ENCODE measurements around the gene NCOA7. TPM values are rescaled to one million over a fixed set of nuclear protein-coding genes. Genes with fewer than 3 reads are reported as not detected.

NCOA7 gene
- total and polyA plus RNA-seq, 2 of the 8 experiments (the other 6 are each of a cell fraction or from before 2014, with no cell fraction given), result 2.6 to 10.7 TPM

DNA sequence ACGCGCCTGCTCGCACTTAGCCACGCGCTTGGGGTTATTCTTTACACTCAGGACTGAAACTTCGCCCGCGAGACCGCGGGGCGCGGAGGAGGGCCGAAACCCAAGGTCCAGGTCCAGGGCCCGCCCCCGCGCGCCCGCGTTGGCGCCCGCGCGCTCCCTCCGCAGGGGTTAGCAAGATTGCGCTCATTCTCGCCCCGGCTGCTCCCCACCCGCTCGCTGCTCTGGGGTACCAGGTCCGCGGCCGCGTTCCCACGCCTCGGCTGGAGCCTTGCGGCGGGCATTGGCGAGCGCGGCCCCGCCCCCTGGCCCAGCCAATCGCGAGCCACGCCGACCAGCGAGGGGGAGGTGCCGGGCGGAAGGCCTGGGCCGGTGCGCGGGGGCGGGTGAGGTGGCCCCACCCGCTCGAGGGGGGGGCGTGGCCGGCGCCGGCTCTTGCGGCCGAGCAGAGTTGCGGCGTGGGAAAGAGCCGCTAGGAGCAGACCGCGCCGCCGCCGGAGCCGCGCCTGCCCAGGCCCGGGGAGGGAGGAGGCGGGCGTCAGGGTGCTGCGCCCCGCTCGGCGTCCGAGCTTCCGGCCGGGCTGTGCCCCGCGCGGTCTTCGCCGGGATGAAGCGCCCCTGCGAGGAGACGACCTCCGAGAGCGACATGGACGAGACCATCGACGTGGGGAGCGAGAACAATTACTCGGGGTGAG is 41.4 kb upstream of the NCOA7 start, which contains the start of gene HEY2 (continued):
- TF ChIP-seq, protein P1, sequence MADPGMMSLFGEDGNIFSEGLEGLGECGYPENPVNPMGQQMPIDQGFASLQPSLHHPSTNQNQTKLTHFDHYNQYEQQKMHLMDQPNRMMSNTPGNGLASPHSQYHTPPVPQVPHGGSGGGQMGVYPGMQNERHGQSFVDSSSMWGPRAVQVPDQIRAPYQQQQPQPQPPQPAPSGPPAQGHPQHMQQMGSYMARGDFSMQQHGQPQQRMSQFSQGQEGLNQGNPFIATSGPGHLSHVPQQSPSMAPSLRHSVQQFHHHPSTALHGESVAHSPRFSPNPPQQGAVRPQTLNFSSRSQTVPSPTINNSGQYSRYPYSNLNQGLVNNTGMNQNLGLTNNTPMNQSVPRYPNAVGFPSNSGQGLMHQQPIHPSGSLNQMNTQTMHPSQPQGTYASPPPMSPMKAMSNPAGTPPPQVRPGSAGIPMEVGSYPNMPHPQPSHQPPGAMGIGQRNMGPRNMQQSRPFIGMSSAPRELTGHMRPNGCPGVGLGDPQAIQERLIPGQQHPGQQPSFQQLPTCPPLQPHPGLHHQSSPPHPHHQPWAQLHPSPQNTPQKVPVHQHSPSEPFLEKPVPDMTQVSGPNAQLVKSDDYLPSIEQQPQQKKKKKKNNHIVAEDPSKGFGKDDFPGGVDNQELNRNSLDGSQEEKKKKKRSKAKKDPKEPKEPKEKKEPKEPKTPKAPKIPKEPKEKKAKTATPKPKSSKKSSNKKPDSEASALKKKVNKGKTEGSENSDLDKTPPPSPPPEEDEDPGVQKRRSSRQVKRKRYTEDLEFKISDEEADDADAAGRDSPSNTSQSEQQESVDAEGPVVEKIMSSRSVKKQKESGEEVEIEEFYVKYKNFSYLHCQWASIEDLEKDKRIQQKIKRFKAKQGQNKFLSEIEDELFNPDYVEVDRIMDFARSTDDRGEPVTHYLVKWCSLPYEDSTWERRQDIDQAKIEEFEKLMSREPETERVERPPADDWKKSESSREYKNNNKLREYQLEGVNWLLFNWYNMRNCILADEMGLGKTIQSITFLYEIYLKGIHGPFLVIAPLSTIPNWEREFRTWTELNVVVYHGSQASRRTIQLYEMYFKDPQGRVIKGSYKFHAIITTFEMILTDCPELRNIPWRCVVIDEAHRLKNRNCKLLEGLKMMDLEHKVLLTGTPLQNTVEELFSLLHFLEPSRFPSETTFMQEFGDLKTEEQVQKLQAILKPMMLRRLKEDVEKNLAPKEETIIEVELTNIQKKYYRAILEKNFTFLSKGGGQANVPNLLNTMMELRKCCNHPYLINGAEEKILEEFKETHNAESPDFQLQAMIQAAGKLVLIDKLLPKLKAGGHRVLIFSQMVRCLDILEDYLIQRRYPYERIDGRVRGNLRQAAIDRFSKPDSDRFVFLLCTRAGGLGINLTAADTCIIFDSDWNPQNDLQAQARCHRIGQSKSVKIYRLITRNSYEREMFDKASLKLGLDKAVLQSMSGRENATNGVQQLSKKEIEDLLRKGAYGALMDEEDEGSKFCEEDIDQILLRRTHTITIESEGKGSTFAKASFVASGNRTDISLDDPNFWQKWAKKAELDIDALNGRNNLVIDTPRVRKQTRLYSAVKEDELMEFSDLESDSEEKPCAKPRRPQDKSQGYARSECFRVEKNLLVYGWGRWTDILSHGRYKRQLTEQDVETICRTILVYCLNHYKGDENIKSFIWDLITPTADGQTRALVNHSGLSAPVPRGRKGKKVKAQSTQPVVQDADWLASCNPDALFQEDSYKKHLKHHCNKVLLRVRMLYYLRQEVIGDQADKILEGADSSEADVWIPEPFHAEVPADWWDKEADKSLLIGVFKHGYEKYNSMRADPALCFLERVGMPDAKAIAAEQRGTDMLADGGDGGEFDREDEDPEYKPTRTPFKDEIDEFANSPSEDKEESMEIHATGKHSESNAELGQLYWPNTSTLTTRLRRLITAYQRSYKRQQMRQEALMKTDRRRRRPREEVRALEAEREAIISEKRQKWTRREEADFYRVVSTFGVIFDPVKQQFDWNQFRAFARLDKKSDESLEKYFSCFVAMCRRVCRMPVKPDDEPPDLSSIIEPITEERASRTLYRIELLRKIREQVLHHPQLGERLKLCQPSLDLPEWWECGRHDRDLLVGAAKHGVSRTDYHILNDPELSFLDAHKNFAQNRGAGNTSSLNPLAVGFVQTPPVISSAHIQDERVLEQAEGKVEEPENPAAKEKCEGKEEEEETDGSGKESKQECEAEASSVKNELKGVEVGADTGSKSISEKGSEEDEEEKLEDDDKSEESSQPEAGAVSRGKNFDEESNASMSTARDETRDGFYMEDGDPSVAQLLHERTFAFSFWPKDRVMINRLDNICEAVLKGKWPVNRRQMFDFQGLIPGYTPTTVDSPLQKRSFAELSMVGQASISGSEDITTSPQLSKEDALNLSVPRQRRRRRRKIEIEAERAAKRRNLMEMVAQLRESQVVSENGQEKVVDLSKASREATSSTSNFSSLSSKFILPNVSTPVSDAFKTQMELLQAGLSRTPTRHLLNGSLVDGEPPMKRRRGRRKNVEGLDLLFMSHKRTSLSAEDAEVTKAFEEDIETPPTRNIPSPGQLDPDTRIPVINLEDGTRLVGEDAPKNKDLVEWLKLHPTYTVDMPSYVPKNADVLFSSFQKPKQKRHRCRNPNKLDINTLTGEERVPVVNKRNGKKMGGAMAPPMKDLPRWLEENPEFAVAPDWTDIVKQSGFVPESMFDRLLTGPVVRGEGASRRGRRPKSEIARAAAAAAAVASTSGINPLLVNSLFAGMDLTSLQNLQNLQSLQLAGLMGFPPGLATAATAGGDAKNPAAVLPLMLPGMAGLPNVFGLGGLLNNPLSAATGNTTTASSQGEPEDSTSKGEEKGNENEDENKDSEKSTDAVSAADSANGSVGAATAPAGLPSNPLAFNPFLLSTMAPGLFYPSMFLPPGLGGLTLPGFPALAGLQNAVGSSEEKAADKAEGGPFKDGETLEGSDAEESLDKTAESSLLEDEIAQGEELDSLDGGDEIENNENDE (IDR thresholded peaks at IDR 0.05; ENCODE audit: insufficient replicate concordance, low read length), result no peak
- no peak for TF ChIP-seq FOSL1 (IDR thresholded peaks at IDR 0.05; ENCODE audit: insufficient read depth, low read depth, low read length)
- TF ChIP-seq BRCA1 (IDR thresholded peaks at IDR 0.05; ENCODE audit: low read depth, low read length), result no peak
- peak; percentile 78 for TF ChIP-seq CTBP2 (IDR thresholded peaks at IDR 0.05; ENCODE audit: borderline replicate concordance, insufficient read depth, insufficient read length, low read length)
- TF ChIP-seq, protein P2, sequence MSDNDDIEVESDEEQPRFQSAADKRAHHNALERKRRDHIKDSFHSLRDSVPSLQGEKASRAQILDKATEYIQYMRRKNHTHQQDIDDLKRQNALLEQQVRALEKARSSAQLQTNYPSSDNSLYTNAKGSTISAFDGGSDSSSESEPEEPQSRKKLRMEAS (IDR thresholded peaks at IDR 0.05), result peak; percentile 0; the same call in 1 of the 2 replicates
- TF ChIP-seq EP300 (IDR thresholded peaks at IDR 0.05; ENCODE audit: borderline replicate concordance in 1 of 2, low read depth in 2 of 2, low read length in 2 of 2), result peak in 1 of 2 experiments; percentile 64; a peak in 1 of 3 replicates
- no peak for TF ChIP-seq SAP30 (IDR thresholded peaks at IDR 0.05; ENCODE audit: insufficient read depth, insufficient replicate concordance, low read length)
- no peak; a peak in 1 of 4 replicates for TF ChIP-seq RAD21 (IDR thresholded peaks at IDR 0.05 in 1 of 2, conservative IDR thresholded peaks at IDR 0.05 in 1 of 2; ENCODE audit: low read depth in 2 of 2, low read length in 2 of 2)
- TF ChIP-seq TCF12 (IDR thresholded peaks at IDR 0.05; ENCODE audit: low read depth, low read length), result no peak
